Fibroblast of gingiva (primary cell): Measurements from ENCODE around the gene MED15.

Experiments used
- DNase-seq: peaks from one replicate; pipeline ENCODE4 v3.0.0-alpha.2; 2011; ENCODE audit warnings: low read depth

The MED15 gene

DNA sequence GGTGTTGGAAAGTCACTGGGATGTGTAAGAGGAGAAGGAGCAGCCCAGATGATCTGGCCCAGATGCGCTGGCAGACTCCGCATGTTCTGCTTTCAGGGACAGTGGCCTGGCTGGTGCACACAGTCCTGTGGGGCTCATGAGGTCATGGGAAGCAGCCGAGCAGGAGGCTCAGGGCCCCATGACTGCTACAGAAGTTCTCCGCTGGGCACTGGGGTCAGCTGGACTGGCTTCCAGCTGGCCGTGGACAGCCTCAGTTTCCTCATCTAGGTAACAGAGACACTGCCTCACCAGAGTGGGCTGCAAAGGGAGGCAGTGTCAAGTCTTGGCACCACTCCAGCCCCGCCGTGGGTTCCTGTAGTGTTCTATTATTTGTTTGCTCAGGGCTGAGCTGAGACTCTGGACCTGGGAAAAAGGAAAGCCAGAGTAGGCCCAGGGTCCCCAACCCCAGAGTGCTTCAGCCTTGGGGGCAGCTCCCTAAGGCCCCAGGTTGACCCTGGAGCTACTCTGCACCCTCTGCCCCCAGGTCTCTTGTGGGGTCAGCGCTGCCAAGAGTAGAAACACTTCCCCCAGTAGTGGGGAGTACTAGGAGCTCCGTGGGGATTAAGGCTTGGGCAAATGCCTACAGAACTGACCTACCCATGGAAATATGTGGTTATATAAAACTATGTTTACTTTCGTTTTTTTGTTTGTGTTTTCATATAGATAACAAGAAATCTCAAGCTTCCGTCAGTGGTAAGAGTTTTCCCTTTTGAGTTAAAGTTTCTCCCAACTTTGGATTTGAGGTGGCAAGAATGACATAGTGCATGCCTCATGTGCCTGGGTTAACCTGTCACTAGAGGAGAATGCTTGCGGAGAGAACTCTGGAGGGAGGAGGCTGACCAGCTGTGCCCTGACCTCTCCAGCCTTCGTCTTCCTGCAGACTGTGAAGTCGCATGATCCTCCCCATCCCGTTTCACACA is 45.3 kb downstream of the MED15 start:
- DNase-seq, result peak; percentile 94

DNA sequence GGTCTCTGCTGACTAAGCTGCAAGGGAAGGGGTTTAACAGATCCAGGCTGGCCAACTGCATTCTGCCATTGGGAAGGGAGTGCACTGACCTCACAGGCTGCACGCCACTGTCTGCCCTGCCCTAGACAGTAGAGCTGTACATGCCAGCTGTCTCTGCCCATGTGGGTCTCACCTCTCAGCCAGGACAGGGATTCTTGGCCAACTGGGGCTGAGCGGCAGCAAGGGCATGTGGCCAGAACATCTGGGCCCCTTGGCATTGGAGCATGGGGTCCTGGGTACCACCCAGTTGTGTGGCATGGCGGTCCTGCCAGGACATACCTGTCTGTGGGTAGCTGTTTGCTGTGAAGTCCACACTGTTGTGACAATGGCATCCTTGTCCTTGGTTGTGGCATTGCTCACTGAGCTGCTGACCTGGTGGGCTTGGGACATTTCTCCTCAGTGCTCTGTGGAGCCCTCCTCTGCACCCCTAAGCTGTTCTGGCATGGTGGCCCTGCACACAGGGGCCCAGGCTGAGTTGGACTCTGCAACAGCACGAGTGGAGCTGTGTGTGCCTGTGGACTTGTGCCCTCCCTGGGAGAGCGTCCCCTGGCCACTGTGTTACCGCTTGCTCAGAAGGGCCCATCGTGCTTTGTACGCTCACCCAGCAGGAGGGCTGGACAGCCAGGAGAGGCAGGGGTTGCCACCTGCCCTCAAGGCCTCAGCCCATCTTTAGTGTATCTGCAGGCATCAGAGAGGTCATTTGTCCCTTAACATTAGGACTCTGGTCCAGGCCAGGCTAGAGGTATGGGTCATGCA is 46.7 kb downstream of the MED15 start:
- no peak for DNase-seq

DNA sequence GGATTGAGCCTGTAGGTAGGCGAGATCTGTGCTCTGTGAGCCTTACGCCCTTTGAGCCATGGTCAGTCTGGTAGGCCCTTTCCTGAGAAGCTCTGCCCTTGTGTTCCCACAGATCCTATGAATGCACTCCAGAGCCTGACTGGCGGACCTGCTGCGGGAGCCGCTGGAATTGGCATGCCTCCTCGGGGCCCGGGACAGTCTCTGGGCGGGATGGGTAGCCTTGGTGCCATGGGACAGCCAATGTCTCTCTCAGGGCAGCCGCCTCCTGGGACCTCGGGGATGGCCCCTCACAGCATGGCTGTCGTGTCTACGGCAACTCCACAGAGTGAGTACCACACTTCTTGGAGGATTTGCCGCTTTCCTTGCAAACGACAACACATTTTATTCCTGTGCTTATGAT is 47.4 kb downstream of the MED15 start:
- DNase-seq, result no peak

DNA sequence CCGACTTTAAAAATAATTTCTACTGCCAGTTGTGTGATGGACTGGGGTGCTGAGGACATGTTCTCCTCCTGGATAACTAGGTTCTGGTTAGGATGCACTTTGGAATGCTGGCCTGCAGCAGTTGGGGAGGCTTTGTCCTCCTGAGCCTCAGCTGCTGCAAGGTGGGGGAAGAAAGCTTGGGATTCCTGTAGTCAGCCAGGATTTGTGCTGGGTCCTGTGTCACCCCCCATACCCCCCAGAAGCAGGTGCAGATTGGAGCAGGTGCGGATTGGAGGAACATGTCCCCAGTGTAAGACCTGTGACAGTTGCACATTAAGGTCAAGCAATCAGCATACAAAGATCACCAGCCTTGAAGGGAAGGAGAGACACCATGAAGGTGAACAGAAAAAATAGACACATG is 51.1 kb downstream of the MED15 start:
- DNase-seq, result no peak

DNA sequence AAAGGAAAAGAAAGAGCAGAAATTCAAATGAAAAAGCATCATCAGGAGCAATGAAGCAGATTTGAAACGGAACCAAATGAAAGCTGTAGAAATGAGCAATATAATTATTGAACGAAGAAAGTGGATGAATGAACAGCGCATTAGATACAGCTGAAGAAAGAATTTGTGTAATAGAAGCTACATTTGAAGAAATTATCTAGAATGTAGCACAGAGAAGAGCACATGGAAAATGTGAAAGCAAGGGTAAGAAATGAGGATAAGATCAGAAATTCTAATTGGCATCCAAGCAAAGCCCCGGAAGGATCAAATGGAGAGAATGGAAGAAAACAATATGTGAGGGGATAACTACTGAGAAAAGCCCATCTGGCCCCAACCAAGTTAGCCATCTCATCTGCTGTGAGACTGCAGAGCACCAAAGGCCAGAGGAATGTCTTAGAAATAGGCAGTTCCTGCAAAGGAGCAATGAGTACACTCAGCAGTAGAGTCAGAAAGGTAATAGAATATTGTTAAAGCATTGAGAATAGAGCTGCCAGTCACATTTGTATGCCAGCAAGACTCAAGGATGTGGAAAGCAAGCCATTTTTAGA is 51.9 kb downstream of the MED15 start:
- no peak for DNase-seq

DNA sequence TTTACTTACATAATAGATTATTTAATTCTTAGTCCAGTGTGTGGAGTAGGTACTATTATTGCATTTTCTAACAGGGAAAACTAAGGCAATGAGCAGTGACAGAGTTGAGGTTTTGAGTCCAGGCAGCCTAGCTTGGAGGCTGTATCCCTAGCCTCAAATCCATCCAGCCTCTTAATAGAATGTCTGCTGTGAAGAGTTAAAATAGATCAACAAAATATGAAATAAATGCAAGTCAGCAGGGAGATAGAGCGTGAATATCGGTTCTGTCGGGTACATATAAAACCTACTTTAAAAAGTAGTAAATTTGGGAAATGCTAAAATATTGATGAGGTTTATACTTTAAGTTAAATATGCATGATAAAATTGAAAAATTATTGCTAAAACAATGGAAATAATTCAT is 53.3 kb downstream of the MED15 start:
- DNase-seq, result no peak

DNA sequence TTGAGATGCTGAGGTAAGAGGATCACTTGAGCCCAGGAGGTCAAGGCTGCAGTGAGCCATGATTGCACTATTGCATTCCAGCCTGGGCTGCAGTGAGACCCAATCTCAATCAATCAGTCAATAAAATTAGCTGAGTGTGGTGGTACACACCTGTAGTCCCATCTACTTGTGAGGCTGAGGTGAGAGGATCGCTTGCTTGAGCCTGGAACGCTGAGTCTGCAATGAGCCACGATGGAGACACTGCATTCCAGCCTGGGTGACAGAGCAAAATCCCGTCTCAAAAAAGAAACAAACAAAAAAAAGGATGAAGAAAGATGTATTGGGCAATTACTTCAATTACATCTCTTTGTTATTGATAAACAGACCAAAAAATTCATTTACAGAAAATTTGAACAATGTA is 54.5 kb downstream of the MED15 start:
- DNase-seq, result peak; percentile 60

DNA sequence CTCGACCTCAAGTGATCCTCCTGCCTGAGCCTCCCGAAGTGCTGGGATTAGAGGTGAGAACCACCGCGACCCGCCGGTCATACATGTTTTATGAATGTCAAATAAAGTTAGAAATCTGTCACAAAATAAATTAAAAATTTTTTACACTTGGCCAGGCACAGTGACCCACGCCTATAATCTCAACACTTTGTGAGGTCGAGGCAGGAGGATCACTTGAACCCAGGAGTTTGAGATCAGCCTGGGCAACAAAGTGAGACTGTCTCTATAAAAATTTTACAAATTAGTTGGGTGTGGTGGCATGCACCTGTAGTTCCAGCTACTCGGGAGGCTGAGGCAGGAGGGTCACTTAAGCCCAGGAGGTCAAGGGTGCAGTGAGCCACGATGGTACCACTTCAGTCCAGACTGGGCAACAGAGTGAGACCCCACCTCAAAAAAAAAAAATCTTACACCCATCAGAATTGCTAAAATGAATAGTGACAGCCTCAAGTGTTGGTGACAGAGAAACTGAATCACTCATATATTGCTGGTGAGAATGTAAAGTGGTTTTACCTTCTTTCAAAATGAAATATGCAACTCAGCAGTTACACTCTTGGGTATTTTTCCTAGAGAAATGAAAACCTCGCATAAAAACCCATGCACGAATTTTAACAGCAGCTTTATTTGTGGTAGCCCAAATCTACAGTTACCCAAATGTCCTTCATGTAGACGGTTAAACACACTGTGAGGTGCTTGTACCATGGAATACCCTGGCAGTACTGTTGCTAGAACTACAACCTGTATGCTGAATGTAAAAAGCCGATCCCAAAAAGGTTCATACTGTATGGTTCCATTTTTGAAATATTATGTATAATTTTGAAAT is 55.4 kb downstream of the MED15 start:
- no peak for DNase-seq

DNA sequence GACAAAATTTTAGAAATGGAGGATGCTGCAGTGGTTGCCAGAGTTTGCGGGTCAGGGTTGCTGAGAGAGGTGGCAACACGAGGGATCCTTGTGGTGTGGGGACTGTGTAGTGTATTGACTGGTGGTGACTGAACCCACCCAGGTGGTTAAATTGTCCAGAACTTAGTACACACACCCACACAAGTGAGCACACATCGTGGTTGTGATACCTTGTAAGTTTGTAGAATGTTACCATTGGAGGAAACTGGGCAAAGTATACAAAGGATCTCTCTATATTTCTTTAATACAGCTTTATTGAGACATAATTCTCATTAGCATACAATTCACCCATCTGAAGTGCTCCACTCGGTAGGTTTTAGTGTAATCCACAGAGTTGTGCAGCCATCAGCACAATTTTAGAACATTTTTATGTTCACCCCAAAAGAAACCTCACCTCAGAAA is 56.1 kb downstream of the MED15 start:
- no peak for DNase-seq

DNA sequence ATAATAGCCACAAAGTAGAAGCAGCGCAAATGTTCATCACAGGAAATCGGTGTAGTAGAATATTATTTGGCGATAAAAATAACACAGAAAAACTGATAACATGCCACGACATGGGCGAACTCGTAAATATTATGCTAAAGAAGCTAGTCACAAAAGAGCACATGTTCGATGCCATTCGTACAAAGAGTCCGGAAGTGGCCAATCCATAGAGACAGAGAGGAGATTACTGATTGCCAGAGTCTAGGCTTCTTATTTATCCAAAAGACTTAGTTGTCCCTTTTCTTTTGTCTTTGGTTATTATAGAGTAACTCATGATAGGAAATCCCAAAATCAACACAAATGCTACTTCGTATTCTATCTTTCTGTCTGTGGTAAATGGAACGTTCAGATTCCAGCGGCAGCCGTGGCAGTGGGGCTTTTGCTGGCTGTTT is 56.5 kb downstream of the MED15 start:
- no peak for DNase-seq

DNA sequence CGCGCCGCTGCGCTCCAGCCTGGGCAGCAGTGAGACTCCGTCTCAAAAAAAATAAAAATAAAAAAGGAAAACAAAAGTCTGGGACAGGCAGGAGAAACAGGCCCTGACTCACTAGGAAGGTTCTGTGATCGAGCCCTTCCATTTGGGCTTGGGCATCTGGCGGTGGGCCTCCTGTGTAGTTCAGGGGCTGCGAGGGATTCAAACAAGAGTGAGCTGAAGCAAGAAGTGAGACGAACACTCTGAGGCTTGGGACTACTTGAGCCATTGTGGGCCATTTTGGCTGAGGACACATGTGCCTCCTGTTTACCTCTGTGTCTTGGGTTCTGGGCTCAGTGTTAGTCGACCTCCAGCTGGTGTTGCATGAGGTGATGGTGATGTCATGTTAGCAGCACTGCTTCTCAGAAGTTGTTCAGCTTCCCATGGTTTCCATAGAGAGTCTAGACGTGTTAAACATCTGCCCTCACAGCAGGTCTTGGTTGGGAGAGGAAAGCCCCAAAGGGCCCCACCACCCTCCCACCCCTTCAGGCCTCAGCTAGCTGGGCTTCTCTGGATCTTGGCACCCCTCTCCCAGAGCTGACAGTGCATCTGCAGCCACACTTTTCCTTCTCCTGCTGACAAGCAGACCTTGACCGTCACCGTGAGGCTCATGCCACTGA is 57.8 kb downstream of the MED15 start:
- DNase-seq, result no peak

DNA sequence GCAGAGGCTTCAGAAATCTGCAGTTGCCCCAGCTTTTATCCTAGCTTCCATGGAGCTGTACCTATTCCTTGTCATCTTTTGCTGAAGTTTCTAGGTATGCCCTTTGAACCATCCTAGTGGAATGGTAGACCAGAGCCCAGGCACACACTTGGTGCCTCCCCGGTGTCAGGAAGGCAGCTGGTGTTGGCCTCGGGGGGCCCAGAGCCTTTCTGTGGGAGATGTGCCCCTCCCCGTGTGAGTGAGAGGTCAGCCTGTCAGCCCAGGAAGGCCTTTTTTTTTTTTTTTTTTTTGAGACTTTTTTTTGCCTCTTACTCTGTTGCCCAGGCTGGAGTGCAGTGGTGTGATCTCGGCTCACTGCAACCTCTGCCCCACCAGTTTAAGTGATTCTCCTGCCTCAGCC is 58.4 kb downstream of the MED15 start:
- no peak for DNase-seq

DNA sequence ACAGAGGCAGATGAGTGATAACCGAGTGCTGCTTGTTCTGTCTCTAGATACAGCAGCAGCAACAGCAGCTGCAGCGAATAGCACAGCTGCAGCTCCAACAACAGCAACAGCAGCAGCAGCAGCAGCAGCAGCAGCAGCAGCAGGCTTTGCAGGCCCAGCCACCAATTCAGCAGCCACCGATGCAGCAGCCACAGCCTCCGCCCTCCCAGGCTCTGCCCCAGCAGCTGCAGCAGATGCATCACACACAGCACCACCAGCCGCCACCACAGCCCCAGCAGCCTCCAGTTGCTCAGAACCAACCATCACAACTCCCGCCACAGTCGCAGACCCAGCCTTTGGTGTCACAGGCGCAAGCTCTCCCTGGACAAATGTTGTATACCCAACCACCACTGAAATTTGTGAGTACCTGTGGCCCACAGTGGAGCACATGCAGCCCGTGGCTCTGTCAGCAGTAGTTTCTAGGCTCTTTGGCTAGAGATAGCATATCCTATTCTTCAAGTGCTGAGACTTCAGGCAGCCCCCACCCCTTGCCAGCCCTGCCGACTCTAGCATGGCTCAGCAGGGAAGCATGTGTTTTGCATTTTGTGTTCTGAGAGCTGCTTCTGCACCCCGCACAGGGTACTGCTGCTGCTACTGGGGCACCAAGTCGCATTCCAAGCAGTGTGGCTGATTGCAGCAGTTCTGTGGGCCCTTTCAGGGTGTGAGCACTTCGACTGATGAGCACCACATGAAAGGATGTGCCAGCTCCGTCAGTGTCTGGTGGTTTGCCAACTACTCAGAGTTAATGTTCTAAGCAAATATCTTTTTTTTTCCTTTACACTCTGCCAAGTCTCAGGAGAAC is 59.2 kb downstream of the MED15 start:
- DNase-seq, result peak; percentile 99

DNA sequence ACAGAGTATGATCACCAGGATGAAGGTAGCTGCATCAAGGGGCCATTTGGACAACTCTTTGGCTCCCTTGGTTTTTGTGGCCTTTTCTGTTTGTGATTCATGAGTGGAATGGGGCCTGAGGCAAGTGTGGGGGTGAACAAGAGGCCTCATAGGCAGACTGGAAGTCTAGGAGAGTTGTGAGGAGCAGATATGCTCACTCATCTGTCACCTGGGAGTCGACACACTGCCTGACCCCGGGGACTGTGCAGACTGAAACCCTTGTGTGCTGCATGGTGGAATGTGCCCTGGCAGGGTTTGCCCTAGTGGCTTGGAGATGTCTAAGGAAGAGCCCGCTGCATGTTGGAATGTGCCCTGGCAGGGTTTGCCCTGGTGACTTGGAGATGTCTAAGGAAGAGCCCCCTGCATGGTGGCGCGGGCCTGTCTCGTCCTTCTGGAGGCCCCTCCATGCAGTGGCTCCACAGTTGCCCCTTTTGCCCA is 60.0 kb downstream of the MED15 start:
- peak; percentile 69 for DNase-seq

DNA sequence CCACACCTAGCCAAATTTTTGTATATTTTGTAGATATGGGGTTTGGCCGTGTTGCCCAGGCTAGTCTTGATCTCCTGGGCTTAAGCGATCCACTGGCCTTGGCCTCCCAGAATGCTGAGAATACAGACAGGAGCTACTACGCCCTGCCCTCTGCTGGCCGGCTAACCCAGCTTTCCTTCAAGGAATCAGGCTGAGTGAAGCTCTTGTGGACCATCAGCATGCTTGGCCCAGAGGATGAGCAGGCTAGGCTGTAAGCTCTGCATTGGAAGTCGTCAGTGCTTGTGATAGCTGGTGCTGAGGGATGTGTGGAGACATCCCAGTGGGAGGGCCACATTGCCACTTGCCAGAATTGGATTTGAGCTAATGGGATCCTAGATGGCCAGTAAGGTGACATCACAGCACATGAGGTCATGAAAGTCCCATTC is 60.6 kb downstream of the MED15 start:
- DNase-seq, result peak; percentile 66

DNA sequence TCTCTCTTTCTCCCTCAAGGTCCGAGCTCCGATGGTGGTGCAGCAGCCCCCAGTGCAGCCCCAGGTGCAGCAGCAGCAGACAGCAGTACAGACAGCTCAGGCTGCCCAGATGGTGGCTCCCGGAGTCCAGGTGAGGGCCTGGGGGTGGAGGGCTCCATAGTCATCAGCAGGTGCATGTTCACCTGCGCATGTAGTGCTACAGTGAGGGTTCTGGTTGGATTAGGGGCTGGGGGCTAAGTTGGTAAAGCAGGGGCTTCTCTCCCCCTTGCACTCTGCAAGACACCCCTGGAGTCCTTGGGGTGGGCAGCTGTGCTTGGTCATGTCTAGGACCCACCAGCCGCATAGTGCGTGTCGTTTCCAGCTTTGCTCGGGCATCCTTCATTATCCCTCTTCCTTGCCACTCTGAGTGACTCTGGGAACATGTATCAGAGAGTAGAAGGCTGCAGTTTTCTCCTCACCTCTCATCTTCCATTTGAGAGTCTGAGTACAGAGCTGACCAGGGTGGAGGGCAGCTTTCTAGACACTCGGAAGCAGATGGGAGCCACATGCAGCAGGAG is 61.2 kb downstream of the MED15 start:
- no peak for DNase-seq

DNA sequence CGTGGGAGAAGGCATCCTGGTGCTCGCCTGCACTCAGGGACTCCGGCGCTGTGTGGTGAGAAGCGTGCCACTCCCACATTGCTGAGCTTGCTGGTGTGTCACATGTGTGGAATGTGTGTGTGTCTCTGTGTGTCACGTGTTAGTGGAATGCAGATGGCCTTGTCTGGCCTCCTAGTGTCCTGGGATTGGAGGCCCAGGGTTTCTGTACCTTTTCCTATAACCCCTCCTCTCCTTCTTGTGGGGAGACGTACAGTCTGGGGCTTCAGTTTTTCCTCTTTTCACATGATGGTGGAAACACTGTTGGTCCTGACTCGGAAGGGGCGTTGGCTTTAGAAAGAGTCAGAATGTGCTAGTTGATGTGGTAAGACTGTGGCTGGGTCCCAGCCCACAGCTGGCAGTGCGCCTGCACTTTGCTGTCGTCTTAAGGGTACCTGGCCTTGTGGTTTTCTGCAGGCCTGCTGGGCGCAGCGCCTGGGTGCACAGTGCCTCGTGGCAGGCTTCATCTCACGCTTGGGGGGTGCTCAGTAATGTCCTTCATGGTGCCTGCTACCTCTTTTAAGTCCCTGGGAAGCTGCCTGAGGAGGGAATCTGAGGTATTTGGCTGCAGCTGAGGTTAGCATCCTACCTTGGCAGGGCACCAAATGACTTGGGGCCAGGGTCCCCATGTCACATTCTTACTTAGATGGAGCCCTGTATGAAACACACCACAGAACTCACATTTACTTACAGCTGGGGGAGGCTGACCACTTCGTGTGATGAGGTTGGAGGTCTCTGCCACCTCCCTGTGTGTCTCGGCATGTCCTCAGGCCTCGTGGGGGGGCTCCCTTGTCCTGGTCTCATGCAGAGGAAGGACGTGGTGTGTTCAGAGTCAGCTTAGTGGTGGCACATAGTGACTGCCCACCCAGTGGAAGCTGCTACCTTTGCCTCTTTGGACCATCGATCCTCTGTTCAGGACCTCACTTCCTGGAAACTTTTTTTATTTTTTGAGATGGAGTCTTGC is 61.9 kb downstream of the MED15 start:
- DNase-seq, result peak; percentile 96

DNA sequence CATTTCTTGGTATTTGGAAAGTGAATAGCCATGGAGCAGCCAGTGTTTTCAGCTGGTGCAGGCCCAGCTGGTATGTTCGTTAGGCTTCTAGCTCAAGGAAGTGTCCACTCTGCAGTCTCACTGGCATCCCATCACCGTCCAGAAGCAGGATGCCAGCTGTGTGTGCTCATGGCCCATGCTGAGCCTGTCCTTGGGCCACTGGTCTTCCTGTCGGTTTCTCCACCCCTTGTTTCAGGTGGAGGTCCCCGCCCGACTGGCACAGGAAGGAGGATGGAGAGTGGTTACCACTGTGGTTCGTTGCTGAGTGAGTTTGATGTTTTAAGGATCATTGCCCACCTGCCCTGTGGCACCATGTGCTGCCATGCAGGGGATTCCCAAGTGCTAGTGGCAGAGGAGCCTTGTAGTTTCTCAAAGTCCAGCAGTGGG is 63.7 kb downstream of the MED15 start:
- DNase-seq, result no peak
